ENCODE results near the gene FOXK2.

The FOXK2 gene

DNA sequence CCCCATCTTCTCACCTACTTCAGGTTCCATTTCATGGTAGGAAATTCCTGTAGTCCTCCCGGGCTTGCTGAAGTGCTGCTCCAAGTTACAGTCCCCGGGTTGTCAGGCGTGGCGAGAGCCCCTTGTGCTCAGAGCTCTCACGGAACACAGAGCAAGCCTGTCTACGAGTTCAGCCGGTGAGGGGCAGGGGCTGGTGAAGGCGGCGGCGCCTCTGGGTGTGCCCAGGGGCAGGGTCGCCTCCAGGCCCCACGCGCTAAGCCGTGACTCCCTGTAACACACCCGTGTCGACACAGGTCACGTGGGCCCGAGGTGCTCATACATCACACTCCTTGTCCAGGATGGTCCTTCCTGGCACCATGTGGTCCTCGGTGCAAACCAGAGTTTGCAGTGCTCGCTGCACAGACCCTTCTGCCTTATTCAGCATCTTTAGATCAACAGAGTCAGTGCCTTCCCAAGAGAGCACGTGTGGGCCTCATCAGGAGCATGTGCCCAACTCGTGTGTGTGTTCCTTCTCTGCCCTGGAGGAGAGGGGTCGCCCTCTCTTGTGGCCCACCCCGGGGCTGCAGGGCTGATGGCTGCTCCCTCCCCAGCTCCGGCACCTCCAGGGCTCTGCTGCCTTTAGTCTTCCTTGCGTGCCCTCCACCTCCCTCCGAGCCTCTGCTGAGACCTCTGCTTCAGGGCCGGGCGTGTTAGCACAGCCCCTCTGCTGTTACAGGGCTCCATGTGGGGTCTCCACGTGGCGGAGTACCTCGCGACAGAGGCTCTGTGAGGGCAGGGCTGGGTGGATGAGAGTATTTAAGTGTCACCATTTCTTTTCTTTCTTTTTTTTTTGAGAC is 77.5 kb downstream of the FOXK2 start:
- Histone ChIP-seq H3K4me1 (ENCODE audit: insufficient read depth, low read length) (no peaks in the 10 kb centered on the region), H3K9me3 (ENCODE audit: insufficient read depth, low read depth, low read length) (no peaks in the 10 kb centered on the region), H3K27me3 (ENCODE audit: insufficient read depth, low read length) (no peaks in the 10 kb centered on the region), H3K9ac (ENCODE audit: low read depth, low read length) (no peak overlapping the region), H3K36me3 (ENCODE audit: insufficient read depth, low read depth, low read length) (peaks cover 63% of the 10 kb centered on the region), H3K4me3 (ENCODE audit: low read length) (no peak overlapping the region), H3K27ac (ENCODE audit: low read length) (no peak overlapping the region)

DNA sequence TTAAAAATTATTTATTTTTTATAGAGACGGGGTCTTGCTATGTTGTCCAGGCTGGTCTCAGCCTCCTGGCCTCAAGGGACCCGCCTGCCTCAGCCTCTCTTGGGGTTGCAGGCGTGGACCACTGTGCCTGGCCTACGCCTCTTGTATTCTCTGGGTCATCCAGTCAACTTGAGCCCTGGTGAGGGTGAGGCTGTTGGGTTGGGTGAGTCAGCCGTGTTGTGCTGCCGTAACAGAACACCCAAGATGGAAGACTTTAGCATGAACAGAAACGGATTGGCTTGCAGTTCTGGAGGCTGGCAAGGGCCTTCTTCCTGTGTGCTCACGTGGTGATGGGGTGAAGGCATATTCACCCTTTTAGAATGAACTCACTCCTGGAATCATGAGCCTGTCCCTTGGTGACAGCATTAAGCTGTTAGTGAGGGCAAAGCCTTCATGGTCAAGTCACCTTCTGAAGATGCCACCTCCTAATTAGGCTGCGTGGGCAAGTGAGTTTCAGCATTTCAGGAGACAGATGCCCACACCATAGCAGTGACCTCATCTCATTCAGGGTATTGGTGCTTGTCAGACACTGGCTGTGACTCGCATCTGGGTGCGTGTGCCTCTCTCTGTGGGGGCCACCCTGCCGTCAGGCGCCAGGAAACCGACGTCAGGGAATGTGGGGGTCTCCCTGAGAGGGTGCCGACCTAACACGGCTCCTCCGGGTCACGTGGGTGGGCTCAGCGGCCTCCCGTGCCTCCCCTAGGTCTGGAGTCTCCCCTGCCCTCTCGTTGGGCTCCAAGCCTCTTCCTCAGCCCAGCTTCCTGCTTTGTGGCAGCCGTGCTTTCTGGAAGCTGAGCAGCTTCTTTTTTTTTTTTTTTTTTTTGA is 79.0 kb downstream of the FOXK2 start:
- Histone ChIP-seq H3K27ac (ENCODE audit: low read length) (no peak overlapping the region), H3K9me3 (ENCODE audit: insufficient read depth, low read depth, low read length) (no peaks in the 10 kb centered on the region), H3K36me3 (ENCODE audit: insufficient read depth, low read depth, low read length) (peaks cover 74% of the 10 kb centered on the region), H3K4me3 (ENCODE audit: low read length) (no peak overlapping the region), H3K9ac (ENCODE audit: low read depth, low read length) (no peak overlapping the region), H3K27me3 (ENCODE audit: insufficient read depth, low read length) (no peaks in the 10 kb centered on the region), H3K4me1 (ENCODE audit: insufficient read depth, low read length) (no peaks in the 10 kb centered on the region)

DNA sequence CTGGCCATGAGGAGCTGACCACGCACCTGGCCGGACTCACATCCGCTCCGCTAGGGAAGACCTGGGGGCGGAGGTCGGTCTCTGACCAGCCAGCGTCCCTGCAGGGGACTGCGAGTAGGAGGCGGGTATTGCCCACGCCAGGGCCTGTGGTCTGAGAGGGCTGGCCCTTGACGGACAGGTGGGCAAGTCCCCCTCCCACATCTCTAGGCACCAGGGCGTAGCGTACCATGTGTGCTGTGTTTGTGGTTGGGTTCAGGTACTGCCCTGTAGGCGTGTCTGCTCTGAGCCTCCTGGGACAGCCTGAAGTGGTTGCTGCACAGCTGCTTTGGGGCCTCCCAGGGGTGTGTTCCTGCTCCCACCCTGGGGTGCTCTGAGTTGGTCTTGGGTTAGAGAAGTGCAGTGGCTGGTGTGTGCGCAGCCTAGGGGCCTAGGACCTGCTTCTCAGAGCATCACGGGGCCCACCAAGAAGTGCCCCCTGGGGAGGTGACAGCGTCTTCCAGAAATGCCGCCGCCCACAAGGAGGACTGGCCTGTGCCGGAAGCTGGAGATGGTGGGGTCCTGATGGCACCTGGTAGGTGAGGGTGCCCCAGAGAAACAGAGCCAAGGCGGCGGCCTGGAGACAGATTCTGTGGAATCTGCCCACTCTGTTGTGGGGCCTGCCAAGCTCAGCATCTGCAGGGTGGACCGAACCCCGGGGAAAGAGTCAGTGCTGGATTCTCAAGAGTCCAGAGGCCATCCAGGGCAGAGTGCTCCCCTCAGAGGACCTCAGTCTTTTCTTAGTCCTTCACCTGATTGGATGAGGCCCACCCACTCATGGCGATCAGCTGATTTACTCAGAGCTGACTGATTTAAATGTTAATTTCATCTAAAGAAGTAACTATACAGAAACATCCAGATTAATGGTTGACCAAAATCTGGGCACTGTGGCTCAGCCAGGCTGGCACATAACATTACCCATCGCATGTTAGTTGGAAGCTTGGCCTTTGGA is 80.4 kb downstream of the FOXK2 start:
- H3K9ac ChIP-seq (ENCODE audit: low read depth, low read length), result no peak overlapping the region
- no peak overlapping the region for H3K27ac ChIP-seq (ENCODE audit: low read length)
- H3K36me3 ChIP-seq (ENCODE audit: insufficient read depth, low read depth, low read length), result peaks cover 77% of the 10 kb centered on the region
- no peaks in the 10 kb centered on the region for H3K9me3 ChIP-seq (ENCODE audit: insufficient read depth, low read depth, low read length)
- no peak overlapping the region for H3K4me3 ChIP-seq (ENCODE audit: low read length)
- H3K4me1 ChIP-seq (ENCODE audit: insufficient read depth, low read length), result no peaks in the 10 kb centered on the region
- H3K27me3 ChIP-seq (ENCODE audit: insufficient read depth, low read length), result no peaks in the 10 kb centered on the region

DNA sequence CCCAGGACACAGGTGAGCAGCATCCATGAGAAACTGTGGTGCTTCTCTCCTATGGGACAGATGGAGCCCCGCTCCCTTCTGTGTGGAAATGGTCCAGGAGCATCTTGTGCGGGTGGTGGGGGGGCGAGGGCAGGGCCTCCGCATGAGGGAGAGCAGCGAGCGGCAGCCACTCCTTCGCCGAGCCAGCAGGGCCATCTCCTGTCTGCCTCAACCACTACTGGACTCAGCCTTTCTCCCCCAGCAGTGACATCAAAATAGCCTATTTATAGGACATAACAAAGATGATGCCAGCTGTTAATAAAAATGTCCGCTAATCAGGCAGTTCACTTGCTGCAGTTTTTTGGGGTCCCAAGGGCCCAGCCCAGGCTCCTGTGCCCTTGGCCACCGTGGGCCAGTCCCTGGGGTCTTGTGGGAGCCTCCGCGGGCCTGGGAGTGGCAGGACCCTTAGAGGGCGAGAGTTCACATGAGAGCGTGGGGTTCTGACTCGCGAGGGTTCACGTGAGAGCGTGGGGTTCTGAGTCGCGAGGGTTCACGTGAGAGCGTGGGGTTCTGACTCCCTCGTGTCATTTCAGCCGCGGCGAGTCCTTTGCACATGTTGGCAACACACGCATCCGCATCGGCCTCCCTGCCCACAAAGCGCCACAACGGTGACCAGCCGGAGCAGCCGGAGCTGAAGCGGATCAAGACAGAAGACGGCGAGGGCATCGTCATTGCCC is 81.4 kb downstream of the FOXK2 start:
- Histone ChIP-seq H3K36me3 (ENCODE audit: insufficient read depth, low read depth, low read length) (peaks cover 77% of the 10 kb centered on the region), H3K9ac (ENCODE audit: low read depth, low read length) (no peak overlapping the region), H3K4me1 (ENCODE audit: insufficient read depth, low read length) (no peaks in the 10 kb centered on the region), H3K27ac (ENCODE audit: low read length) (no peak overlapping the region), H3K4me3 (ENCODE audit: low read length) (no peak overlapping the region), H3K27me3 (ENCODE audit: insufficient read depth, low read length) (no peaks in the 10 kb centered on the region), H3K9me3 (ENCODE audit: insufficient read depth, low read depth, low read length) (no peaks in the 10 kb centered on the region)

DNA sequence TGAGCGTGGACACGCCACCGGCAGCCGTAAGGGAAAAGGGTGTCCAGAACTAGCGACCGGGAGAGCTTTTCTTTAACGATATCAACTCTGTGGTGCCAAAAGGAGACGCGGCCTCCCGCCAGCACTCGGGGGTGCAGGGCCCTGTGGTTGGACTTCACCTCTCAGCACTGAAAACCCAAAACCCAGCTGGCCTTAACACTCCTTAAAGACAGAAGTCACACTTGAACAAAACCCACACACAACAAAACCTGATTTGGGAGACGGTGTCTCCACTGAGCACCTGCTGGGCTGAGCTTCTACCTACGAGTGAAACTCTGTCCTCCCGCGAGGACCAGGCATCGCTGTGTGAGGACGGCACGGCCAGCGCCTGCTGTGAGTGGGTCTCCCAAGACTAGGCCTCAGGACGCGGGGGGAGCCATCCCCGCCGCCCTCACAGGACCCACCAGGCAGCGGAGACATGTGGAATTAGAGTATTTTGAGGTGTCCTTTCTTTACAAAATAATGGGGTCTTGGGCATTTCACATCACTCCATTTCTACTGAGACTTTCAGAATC is 82.0 kb downstream of the FOXK2 start:
- Histone ChIP-seq H3K36me3 (ENCODE audit: insufficient read depth, low read depth, low read length) (peaks cover 77% of the 10 kb centered on the region), H3K4me1 (ENCODE audit: insufficient read depth, low read length) (no peaks in the 10 kb centered on the region), H3K9me3 (ENCODE audit: insufficient read depth, low read depth, low read length) (no peaks in the 10 kb centered on the region), H3K27ac (ENCODE audit: low read length) (no peak overlapping the region), H3K9ac (ENCODE audit: low read depth, low read length) (no peak overlapping the region), H3K4me3 (ENCODE audit: low read length) (no peak overlapping the region), H3K27me3 (ENCODE audit: insufficient read depth, low read length) (no peaks in the 10 kb centered on the region)

DNA sequence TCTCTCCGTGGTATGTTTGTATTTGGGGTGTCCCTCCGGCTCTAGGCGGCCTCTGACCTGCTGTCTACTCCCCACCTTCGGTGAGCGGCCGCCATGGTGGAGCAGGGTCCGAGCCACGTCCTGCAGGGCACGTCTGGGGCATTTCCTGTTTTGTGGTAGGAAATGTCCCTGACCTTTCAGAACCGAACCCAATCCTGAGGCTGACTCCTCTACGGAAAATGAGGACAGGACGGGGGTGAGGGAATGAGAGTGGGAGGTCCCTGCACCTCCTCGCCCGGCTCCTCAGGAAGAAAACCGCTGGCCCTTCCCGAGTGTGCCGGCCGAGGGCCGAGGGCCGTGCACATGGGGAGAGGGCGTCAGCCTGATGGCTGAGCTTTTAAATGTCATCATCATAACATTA is 83.0 kb downstream of the FOXK2 start:
- no peaks in the 10 kb centered on the region for H3K4me1 ChIP-seq (ENCODE audit: insufficient read depth, low read length)
- H3K27ac ChIP-seq (ENCODE audit: low read length), result no peak overlapping the region
- peaks cover 72% of the 10 kb centered on the region for H3K36me3 ChIP-seq (ENCODE audit: insufficient read depth, low read depth, low read length)
- no peak overlapping the region for H3K4me3 ChIP-seq (ENCODE audit: low read length)
- H3K9me3 ChIP-seq (ENCODE audit: insufficient read depth, low read depth, low read length), result no peaks in the 10 kb centered on the region
- H3K27me3 ChIP-seq (ENCODE audit: insufficient read depth, low read length), result no peaks in the 10 kb centered on the region
- no peak overlapping the region for H3K9ac ChIP-seq (ENCODE audit: low read depth, low read length)

DNA sequence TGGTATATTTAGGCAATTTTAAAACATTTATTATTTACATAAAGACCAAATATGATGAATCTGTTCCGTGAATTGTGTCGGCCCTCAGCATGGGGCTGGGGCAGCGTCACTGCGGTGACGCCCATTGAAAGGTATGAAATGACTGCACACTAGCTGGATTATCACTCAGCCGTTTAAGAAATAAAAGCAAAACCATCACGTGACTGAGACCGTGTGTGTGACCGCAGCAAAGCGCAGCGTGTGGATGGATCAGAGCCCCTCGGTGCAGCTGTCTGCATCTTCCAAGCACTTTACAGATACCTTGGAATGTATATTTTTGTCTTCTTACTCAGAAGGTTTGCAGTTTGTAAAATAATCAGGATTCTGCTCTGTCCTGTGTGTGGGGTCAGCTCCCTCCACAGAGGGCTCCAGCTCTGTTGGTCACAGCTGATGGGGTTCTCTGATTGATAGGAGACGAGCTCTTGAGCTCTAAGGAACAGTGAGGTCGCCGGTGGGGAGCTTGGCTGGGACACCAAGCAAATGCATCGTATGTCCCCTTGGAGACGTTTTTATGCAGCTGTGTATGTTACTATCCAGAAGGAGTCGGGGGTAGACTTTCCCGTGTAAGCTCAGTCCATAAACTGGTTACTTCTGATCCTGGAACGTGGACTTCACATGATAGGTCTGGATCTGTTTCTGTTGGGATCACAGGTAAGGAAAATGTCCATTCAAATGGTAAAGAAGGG is 83.6 kb downstream of the FOXK2 start:
- Histone ChIP-seq H3K36me3 (ENCODE audit: insufficient read depth, low read depth, low read length) (peaks cover 71% of the 10 kb centered on the region), H3K27me3 (ENCODE audit: insufficient read depth, low read length) (no peaks in the 10 kb centered on the region), H3K4me1 (ENCODE audit: insufficient read depth, low read length) (no peaks in the 10 kb centered on the region), H3K9me3 (ENCODE audit: insufficient read depth, low read depth, low read length) (no peaks in the 10 kb centered on the region), H3K9ac (ENCODE audit: low read depth, low read length) (no peak overlapping the region), H3K27ac (ENCODE audit: low read length) (no peak overlapping the region), H3K4me3 (ENCODE audit: low read length) (no peak overlapping the region)

DNA sequence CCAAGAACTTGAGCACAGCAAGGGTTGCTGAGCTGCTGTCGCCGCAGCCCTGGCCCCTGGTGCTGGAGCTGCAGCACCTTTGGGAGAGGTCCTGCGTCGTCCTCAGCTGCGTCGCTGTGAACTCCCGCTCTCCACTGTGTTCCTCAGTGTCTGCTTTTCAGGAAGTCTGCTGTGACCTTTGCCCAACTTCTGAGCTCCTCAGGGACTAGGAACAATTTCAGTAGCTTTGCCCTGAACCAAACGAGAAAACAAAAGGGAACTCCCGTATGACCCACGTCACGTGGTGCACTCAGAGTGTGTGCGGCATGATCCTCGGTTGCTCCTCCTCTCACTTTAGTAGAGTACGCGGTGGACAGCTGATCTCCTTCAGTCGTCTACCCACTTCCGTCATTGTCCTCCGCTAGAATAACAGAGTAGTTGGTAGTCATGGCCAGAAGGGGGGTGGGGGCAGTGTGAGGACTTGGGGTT is 84.5 kb downstream of the FOXK2 start:
- no peak overlapping the region for H3K9ac ChIP-seq (ENCODE audit: low read depth, low read length)
- H3K27ac ChIP-seq (ENCODE audit: low read length), result no peak overlapping the region
- H3K9me3 ChIP-seq (ENCODE audit: insufficient read depth, low read depth, low read length), result no peaks in the 10 kb centered on the region
- peaks cover 66% of the 10 kb centered on the region for H3K36me3 ChIP-seq (ENCODE audit: insufficient read depth, low read depth, low read length)
- H3K4me1 ChIP-seq (ENCODE audit: insufficient read depth, low read length), result no peaks in the 10 kb centered on the region
- H3K4me3 ChIP-seq (ENCODE audit: low read length), result no peak overlapping the region
- H3K27me3 ChIP-seq (ENCODE audit: insufficient read depth, low read length), result no peaks in the 10 kb centered on the region

DNA sequence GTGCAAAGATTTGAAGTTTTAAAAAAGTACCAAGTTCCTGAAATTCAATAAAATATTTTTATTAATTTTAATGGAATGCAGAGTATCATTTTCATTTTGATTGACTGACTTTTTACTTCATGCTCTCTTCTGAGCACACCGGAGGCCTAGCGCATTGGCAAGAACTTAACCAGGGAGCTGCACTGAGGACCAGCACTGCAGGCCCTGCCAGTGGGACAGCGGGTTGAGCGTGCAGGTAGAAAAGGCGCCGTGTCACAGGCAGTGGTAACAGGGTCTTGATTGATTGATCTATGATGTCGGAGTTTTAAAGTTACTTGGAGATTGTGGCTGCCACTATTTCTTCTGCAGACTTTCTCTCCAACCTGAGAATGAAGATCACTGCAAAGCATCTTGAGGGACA is 85.0 kb downstream of the FOXK2 start:
- no peaks in the 10 kb centered on the region for H3K9me3 ChIP-seq (ENCODE audit: insufficient read depth, low read depth, low read length)
- H3K27ac ChIP-seq (ENCODE audit: low read length), result no peak overlapping the region
- no peak overlapping the region for H3K9ac ChIP-seq (ENCODE audit: low read depth, low read length)
- no peaks in the 10 kb centered on the region for H3K4me1 ChIP-seq (ENCODE audit: insufficient read depth, low read length)
- peaks cover 62% of the 10 kb centered on the region for H3K36me3 ChIP-seq (ENCODE audit: insufficient read depth, low read depth, low read length)
- no peak overlapping the region for H3K4me3 ChIP-seq (ENCODE audit: low read length)
- no peaks in the 10 kb centered on the region for H3K27me3 ChIP-seq (ENCODE audit: insufficient read depth, low read length)

DNA sequence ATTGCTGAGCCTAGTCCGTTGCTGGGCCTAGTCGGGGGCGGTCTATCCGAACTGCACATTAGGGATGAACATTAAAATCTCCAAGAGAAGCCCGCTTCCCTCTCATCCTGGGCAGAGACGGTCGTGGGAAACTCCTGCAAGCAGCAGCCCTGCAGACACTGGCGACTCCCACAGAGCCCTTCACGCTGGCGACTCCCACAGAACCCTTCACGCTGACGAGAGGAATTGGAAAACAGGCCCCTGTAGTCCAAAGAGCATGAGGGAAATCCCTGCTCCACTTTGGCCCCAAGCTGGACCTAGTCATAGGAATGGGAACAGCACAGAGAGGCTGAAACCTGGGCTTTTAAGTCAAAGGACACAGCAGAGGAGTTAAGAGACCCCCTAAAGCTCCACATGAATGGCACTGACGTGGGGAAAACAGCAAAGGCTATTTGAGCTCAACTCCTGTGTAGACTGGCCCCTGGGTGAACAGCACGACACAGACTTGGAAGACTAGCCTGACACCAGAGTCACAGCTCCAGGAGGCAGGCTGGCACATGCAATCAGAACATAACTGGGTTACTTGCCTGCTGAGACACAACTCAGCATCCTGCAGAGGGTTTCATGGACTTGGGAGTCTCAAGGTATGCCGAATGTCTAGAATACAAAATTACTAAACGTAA is 86.5 kb downstream of the FOXK2 start:
- H3K4me1 ChIP-seq (ENCODE audit: insufficient read depth, low read length), result no peaks in the 10 kb centered on the region

More for the DNA sequence above, 86.5 kb downstream of the FOXK2 start:
- Histone ChIP-seq H3K27me3 (ENCODE audit: insufficient read depth, low read length) (no peaks in the 10 kb centered on the region), H3K27ac (ENCODE audit: low read length) (no peak overlapping the region), H3K9me3 (ENCODE audit: insufficient read depth, low read depth, low read length) (no peaks in the 10 kb centered on the region), H3K36me3 (ENCODE audit: insufficient read depth, low read depth, low read length) (peaks cover 54% of the 10 kb centered on the region), H3K4me3 (ENCODE audit: low read length) (no peak overlapping the region), H3K9ac (ENCODE audit: low read depth, low read length) (no peak overlapping the region)

Data from iPS-20b (cell line).